ENCODE results near the gene NDUFB8.
A peak's percentile ranks its signal among the peaks of the same experiment; 100 is the strongest.

Gene NDUFB8

GRCh38 chr10:100569687-100570481 lies 40.2 kb upstream of the NDUFB8 start:
- Mint-ChIP-seq H3K27me3 (ENCODE audit: low read depth, poor library complexity) (peaks cover 17% of the 10 kb centered on the region), H3K27ac (no peak overlapping the region), H3K36me3 (ENCODE audit: low read depth) (no peaks in the 10 kb centered on the region), H3K4me3 (no peak overlapping the region), H3K9me3 (no peaks in the 10 kb centered on the region), H3K4me1 (peaks cover 9% of the 10 kb centered on the region)
- TF ChIP-seq, protein P1, sequence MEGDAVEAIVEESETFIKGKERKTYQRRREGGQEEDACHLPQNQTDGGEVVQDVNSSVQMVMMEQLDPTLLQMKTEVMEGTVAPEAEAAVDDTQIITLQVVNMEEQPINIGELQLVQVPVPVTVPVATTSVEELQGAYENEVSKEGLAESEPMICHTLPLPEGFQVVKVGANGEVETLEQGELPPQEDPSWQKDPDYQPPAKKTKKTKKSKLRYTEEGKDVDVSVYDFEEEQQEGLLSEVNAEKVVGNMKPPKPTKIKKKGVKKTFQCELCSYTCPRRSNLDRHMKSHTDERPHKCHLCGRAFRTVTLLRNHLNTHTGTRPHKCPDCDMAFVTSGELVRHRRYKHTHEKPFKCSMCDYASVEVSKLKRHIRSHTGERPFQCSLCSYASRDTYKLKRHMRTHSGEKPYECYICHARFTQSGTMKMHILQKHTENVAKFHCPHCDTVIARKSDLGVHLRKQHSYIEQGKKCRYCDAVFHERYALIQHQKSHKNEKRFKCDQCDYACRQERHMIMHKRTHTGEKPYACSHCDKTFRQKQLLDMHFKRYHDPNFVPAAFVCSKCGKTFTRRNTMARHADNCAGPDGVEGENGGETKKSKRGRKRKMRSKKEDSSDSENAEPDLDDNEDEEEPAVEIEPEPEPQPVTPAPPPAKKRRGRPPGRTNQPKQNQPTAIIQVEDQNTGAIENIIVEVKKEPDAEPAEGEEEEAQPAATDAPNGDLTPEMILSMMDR (IDR thresholded peaks at IDR 0.05), result peak; percentile 39
- DNase-seq, result peak; percentile 56

DNA sequence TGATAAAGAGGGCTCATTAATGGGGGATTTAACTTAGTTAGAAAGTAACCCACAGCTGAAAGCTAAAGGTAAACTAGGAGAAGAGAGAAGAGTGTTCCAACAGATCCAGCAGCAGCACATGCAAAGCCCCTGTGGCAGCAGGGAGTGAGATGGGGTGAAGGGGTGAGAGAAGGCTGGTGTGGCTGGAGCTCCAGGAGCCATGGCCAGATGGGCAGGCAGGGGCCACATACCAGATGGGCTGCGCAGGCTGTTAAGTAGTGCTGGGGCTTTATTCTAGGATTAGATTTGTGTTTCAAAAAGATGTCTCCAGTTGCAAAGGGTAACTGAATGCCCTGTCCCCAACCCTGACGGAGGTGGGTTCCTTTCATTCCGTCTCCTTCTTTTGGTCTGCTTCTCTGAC lies 39.2 kb upstream of the NDUFB8 start:
- no peaks in the 10 kb centered on the region for H3K36me3 Mint-ChIP-seq (ENCODE audit: low read depth)
- H3K27me3 Mint-ChIP-seq (ENCODE audit: low read depth, poor library complexity), result peaks cover 17% of the 10 kb centered on the region
- H3K4me1 Mint-ChIP-seq, result peaks cover 9% of the 10 kb centered on the region
- H3K4me3 Mint-ChIP-seq, result no peak overlapping the region
- no peak overlapping the region for H3K27ac Mint-ChIP-seq
- H3K9me3 Mint-ChIP-seq, result no peaks in the 10 kb centered on the region
- DNase-seq, result no peak
- TF ChIP-seq, protein P1 (IDR thresholded peaks at IDR 0.05), result no peak

DNA sequence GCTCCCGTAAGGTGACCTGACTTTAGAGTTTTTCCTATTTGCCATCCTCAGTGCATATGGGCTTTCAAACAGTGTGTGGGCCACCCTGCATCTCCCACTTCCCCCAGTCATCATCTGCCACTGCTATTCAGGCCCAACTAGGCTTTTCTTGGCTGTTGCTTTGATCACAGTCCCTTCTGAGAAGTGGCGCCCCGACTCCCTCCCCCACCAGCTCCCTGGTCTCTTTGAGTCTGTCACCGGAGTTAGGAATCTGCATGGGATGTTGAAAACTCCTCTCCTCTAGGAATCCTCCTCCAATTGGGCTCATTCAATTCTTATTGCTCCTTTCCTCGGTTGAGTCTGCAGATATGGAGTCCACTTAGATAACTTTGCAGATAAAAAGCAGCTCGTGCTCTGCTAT lies 38.2 kb upstream of the NDUFB8 start:
- Mint-ChIP-seq H3K4me1 (peaks cover 3% of the 10 kb centered on the region), H3K36me3 (ENCODE audit: low read depth) (no peaks in the 10 kb centered on the region), H3K9me3 (no peaks in the 10 kb centered on the region), H3K27ac (peak overlapping the region; percentile 8), H3K4me3 (peak overlapping the region; percentile 6), H3K27me3 (ENCODE audit: low read depth, poor library complexity) (peaks cover 22% of the 10 kb centered on the region)
- TF ChIP-seq, protein P1 (IDR thresholded peaks at IDR 0.05), result no peak
- no peak for DNase-seq

- Mint-ChIP-seq H3K27ac (peak overlapping the region; percentile 43), H3K27me3 (ENCODE audit: low read depth, poor library complexity) (peaks cover 20% of the 10 kb centered on the region), H3K9me3 (no peaks in the 10 kb centered on the region), H3K4me1 (no peaks in the 10 kb centered on the region), H3K4me3 (no peak overlapping the region), H3K36me3 (ENCODE audit: low read depth) (no peaks in the 10 kb centered on the region)
- DNase-seq, result no peak
- TF ChIP-seq, protein P1 (IDR thresholded peaks at IDR 0.05), result no peak
These were observed 37.6 kb upstream of the NDUFB8 start for GRCh38 chr10:100567249-100567648.

- DNase-seq, result no peak
- Mint-ChIP-seq H3K9me3 (no peaks in the 10 kb centered on the region), H3K4me3 (no peak overlapping the region), H3K27ac (no peak overlapping the region), H3K27me3 (ENCODE audit: low read depth, poor library complexity) (peaks cover 20% of the 10 kb centered on the region), H3K36me3 (ENCODE audit: low read depth) (no peaks in the 10 kb centered on the region), H3K4me1 (peaks cover 4% of the 10 kb centered on the region)
- TF ChIP-seq, protein P1 (IDR thresholded peaks at IDR 0.05), result no peak
These were observed 36.9 kb upstream of the NDUFB8 start for GRCh38 chr10:100566561-100566960.

Measured in nephron progenitor cell (in vitro differentiated cells).